ENCODE measurements around the gene CGB7. TPM values are rescaled to one million over a fixed set of nuclear protein-coding genes. Genes with fewer than 3 reads are reported as not detected.

The CGB7 gene
- total RNA-seq, 1 experiment from 2014 or later = 0.95 TPM

GRCh38 chr19:49069026-49069425 is 11.5 kb upstream of the CGB7 start:
- POLR2A ChIA-PET = no interaction called here
- CTCF ChIA-PET = no interaction called here
- in situ Hi-C loops (cut with HindIII; ENCODE audit: low pct_unique_long_range_greater_than_20kb, low sequenced_read_pairs) = no loop called here
- H3K4me1 ChIP-seq (ENCODE audit: control insufficient read depth, insufficient read depth, low read length) = peaks cover 4% of the 10 kb centered on the region; the same call in 1 of the 2 replicates
- DNase-seq (ENCODE audit: low read depth, low spot score) = no peak
- no peaks in the 10 kb centered on the region for H3K9me3 ChIP-seq (ENCODE audit: control insufficient read depth, insufficient read depth, low read depth, low read length)
- no peak overlapping the region for H3K4me3 ChIP-seq (ENCODE audit: low read depth in 2 of 2, low read length in 2 of 2)
- TF ChIP-seq CTCF (IDR thresholded peaks at IDR 0.05) (no peak), POLR2AphosphoS5 (IDR thresholded peaks at IDR 0.05; ENCODE audit: low read depth, low read length) (no peak), SIN3A (IDR thresholded peaks at IDR 0.05; ENCODE audit: borderline replicate concordance, insufficient read depth, low read depth, low read length) (no peak)
- no TSS peak for BruUV-seq (replicated peaks)
- H3K36me3 ChIP-seq (ENCODE audit: control insufficient read depth, insufficient read depth, low read length) = no peaks in the 10 kb centered on the region
- H3K27ac ChIP-seq (ENCODE audit: low read length) = no peak overlapping the region
- H3K27me3 ChIP-seq (ENCODE audit: control insufficient read depth, insufficient read depth, low read length) = no peaks in the 10 kb centered on the region
- intact Hi-C loops (cut with micrococcal nuclease; ENCODE audit: unreplicated experiment) = no loop called here
- no peak for ATAC-seq

- ATAC-seq = no peak
- TF ChIP-seq REST (IDR thresholded peaks at IDR 0.05; ENCODE audit: insufficient read depth in 1 of 2, low read depth in 2 of 2, low read length in 1 of 2) = no peak
- TF ChIP-seq CTCF (IDR thresholded peaks at IDR 0.05) = no peak
- H3K27ac ChIP-seq (ENCODE audit: low read length) = no peak overlapping the region
- H3K4me3 ChIP-seq (ENCODE audit: low read depth in 2 of 2, low read length in 2 of 2) = no peak overlapping the region
- no peaks in the 10 kb centered on the region for H3K36me3 ChIP-seq (ENCODE audit: control insufficient read depth, insufficient read depth, low read length)
- H3K9me3 ChIP-seq (ENCODE audit: control insufficient read depth, insufficient read depth, low read depth, low read length) = no peaks in the 10 kb centered on the region
- ChIA-PET POLR2A (no interaction called here), CTCF (no interaction called here)
- intact Hi-C loops (cut with micrococcal nuclease; ENCODE audit: unreplicated experiment) = no loop called here
- BruUV-seq (replicated peaks) = no TSS peak
- in situ Hi-C loops (cut with HindIII; ENCODE audit: low pct_unique_long_range_greater_than_20kb, low sequenced_read_pairs) = no loop called here
- H3K4me1 ChIP-seq (ENCODE audit: control insufficient read depth, insufficient read depth, low read length) = peaks cover 4% of the 10 kb centered on the region; the same call in 1 of the 2 replicates
- no peak for DNase-seq (ENCODE audit: low read depth, low spot score)
- H3K27me3 ChIP-seq (ENCODE audit: control insufficient read depth, insufficient read depth, low read length) = no peaks in the 10 kb centered on the region
Observed at GRCh38 chr19:49067554-49067953, 10.0 kb upstream of the CGB7 start.

- ATAC-seq (peak; percentile 54), DNase-seq (ENCODE audit: low read depth, low spot score) (no peak)
- H3K27ac ChIP-seq (ENCODE audit: low read length) = no peak overlapping the region
- H3K4me3 ChIP-seq (ENCODE audit: low read depth in 2 of 2, low read length in 2 of 2) = no peak overlapping the region
- ChIA-PET CTCF (no interaction called here), POLR2A (no interaction called here)
- no peaks in the 10 kb centered on the region for H3K9me3 ChIP-seq (ENCODE audit: control insufficient read depth, insufficient read depth, low read depth, low read length)
- no peaks in the 10 kb centered on the region for H3K27me3 ChIP-seq (ENCODE audit: control insufficient read depth, insufficient read depth, low read length)
- H3K36me3 ChIP-seq (ENCODE audit: control insufficient read depth, insufficient read depth, low read length) = no peaks in the 10 kb centered on the region
- in situ Hi-C loops (cut with HindIII; ENCODE audit: low pct_unique_long_range_greater_than_20kb, low sequenced_read_pairs) (no loop called here), intact Hi-C loops (cut with micrococcal nuclease; ENCODE audit: unreplicated experiment) (no loop called here)
- TF ChIP-seq SIN3A (IDR thresholded peaks at IDR 0.05; ENCODE audit: borderline replicate concordance, insufficient read depth, low read depth, low read length) (no peak), TCF7L2 (IDR thresholded peaks at IDR 0.05; ENCODE audit: low read depth, low read length) (no peak), CTCF (IDR thresholded peaks at IDR 0.05) (no peak), POLR2AphosphoS5 (IDR thresholded peaks at IDR 0.05; ENCODE audit: low read depth, low read length) (no peak), REST (IDR thresholded peaks at IDR 0.05; ENCODE audit: insufficient read depth in 1 of 2, low read depth in 2 of 2, low read length in 1 of 2) (no peak)
- H3K4me1 ChIP-seq (ENCODE audit: control insufficient read depth, insufficient read depth, low read length) = peaks cover 4% of the 10 kb centered on the region; the same call in 1 of the 2 replicates
- no TSS peak for BruUV-seq (replicated peaks)
Observed at GRCh38 chr19:49065905-49066512, 8.5 kb upstream of the CGB7 start.
